Keratinocyte (primary cell): ENCODE measurements around the gene MYH9.

Source experiments
- EZH2 ChIP-seq: IDR thresholded peaks from one replicate; pipeline ENCODE4 v1.6.1; 2012; ENCODE audit warnings: inconsistent platforms, mild to moderate bottlenecking, low read length, moderate library complexity
- TF ChIP-seq, protein P1 (sequence below), 3 experiments: IDR thresholded peaks in 1 of 3; conservative IDR thresholded peaks in 1 of 3; optimal IDR thresholded peaks in 1 of 3; 2 replicates in 2 of 3; 3 replicates in 1 of 3; pipeline versions ENCODE3 to v1.5.1; 2011; ENCODE audit warnings: low read length in 3 of 3, mild to moderate bottlenecking in 3 of 3, moderate library complexity in 2 of 3, control low read depth in 1 of 3, inconsistent platforms in 1 of 3; ENCODE audit not compliant: insufficient read depth in 2 of 3; ENCODE audit errors: extremely low read depth in 1 of 3

DNA sequence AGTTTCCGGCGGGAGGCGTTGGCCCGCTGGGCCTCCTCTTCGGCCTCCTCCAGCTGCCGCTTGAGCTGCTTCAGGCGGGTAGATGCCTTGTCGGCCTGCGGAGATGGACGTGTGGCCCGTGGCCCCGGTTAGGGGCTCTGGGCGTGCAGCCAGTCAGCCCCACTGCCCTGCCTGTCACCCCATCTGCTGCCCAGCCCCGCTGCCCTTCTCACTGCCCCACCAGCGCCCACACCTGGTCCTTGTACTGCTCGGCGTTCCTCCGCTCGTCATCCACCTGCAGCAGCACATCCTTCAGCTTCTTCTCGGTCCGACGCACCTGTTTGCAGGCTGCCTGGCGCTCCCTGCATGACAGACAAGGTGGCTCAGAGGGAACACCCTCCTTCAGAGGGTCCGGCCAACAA, 103.6 kb downstream of the MYH9 start:
- TF ChIP-seq, protein P1, sequence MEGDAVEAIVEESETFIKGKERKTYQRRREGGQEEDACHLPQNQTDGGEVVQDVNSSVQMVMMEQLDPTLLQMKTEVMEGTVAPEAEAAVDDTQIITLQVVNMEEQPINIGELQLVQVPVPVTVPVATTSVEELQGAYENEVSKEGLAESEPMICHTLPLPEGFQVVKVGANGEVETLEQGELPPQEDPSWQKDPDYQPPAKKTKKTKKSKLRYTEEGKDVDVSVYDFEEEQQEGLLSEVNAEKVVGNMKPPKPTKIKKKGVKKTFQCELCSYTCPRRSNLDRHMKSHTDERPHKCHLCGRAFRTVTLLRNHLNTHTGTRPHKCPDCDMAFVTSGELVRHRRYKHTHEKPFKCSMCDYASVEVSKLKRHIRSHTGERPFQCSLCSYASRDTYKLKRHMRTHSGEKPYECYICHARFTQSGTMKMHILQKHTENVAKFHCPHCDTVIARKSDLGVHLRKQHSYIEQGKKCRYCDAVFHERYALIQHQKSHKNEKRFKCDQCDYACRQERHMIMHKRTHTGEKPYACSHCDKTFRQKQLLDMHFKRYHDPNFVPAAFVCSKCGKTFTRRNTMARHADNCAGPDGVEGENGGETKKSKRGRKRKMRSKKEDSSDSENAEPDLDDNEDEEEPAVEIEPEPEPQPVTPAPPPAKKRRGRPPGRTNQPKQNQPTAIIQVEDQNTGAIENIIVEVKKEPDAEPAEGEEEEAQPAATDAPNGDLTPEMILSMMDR (optimal IDR thresholded peaks at IDR 0.05 in 1 of 3, IDR thresholded peaks at IDR 0.05 in 1 of 3, conservative IDR thresholded peaks at IDR 0.05 in 1 of 3; ENCODE audit: extremely low read depth in 1 of 3, insufficient read depth in 2 of 3, low read length in 3 of 3), result no peak
- no peak for TF ChIP-seq EZH2
